Vagina (tissue), 2 donors: ENCODE data around the gene CGNL1.

ENCODE experiments used
- POLR2A ChIP-seq, 2 donors: fragments of 450-650 bp; IDR thresholded peaks; one replicate each; pipeline ENCODE4 v1.6.1; 2017; ENCODE audit warnings: antibody characterized with exemption in 2 of 2, mild to moderate bottlenecking in 2 of 2, moderate library complexity in 2 of 2
- POLR2AphosphoS5 ChIP-seq, 2 donors: sonication (generic); formaldehyde crosslinking; IDR thresholded peaks; one replicate each; pipeline ENCODE4 v1.9.0; 2017; ENCODE audit warnings: antibody characterized with exemption in 2 of 2, mild to moderate bottlenecking in 2 of 2, low read depth in 1 of 2; ENCODE audit not compliant: insufficient read depth in 1 of 2

- TF ChIP-seq POLR2A (IDR thresholded peaks at IDR 0.05) (no peak), POLR2AphosphoS5 (IDR thresholded peaks at IDR 0.05; ENCODE audit: insufficient read depth in 1 of 2, low read depth in 1 of 2) (no peak)
Measured at GRCh38 chr15:57451555-57451954, 75.2 kb downstream of the CGNL1 start.
